Testis (tissue), 2 donors: Measurements from ENCODE around the gene IL1RAP.

Source experiments
- POLR2A ChIP-seq: fragments of 450-650 bp; IDR thresholded peaks from one replicate; pipeline ENCODE4 v1.6.1; 2017; ENCODE audit warnings: antibody characterized with exemption, mild to moderate bottlenecking, moderate library complexity
- TF ChIP-seq, protein P1 (sequence below), 3 experiments: fragments of 450-650 bp in 2 of 3; fragments of 200-600 bp in 1 of 3; sonication (generic) in 1 of 3; IDR thresholded peaks; one replicate each; pipeline ENCODE4 v1.5.1; 2016 to 2019; ENCODE audit warnings: antibody characterized with exemption in 3 of 3, mild to moderate bottlenecking in 2 of 3, moderate library complexity in 1 of 3

DNA sequence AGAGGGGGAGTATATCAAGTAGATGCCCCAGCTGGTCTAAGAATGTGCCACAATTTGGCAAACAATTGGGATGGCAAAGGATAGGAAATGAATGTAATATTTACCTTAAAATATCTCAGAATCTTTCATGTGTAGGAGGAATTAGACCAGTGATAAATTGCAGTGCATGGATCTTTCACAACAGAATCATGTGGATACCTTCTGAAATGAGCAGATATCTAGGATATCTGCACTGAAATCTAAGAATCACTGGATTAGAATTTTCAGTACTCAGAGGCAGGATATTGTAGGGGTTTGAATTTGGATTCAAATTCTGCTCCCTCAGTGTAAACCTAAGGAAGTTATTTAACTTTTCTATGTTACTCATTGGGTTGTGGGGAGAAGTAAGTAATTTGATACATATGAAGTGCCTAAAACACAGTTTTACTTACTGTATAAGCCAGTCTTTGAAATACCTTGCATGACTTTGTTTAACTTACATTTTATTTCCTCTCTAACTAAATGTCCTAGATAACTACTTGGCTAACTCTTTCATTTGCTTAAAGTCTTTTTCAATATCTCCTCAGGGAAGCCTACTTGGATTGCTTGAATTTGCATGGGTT is 8.8 kb downstream of the IL1RAP start:
- TF ChIP-seq, protein P1, sequence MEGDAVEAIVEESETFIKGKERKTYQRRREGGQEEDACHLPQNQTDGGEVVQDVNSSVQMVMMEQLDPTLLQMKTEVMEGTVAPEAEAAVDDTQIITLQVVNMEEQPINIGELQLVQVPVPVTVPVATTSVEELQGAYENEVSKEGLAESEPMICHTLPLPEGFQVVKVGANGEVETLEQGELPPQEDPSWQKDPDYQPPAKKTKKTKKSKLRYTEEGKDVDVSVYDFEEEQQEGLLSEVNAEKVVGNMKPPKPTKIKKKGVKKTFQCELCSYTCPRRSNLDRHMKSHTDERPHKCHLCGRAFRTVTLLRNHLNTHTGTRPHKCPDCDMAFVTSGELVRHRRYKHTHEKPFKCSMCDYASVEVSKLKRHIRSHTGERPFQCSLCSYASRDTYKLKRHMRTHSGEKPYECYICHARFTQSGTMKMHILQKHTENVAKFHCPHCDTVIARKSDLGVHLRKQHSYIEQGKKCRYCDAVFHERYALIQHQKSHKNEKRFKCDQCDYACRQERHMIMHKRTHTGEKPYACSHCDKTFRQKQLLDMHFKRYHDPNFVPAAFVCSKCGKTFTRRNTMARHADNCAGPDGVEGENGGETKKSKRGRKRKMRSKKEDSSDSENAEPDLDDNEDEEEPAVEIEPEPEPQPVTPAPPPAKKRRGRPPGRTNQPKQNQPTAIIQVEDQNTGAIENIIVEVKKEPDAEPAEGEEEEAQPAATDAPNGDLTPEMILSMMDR (IDR thresholded peaks at IDR 0.05) = no peak
- no peak for TF ChIP-seq POLR2A
